WI38 (cell line): ENCODE results near the gene CTRB2.
"Not testable (repeated sequence)": the region's sequence is repeated elsewhere in the genome, so short reads cannot be mapped to it uniquely, and the experiment has no call there.

Experiments used
- H3K4me3 ChIP-seq: 2 replicates; pipeline ENCODE4 v1.5.1; 2011; ENCODE audit warnings: low read depth, mild to moderate bottlenecking, control low read depth, low read length
- CTCF ChIP-seq: IDR thresholded peaks from 2 replicates; pipeline ENCODE4 v1.5.1; 2012; ENCODE audit warnings: low read depth, mild to moderate bottlenecking, control low read depth, low read length

The CTRB2 gene

GRCh38 chr16:75222271-75222783 is 15.4 kb upstream of the CTRB2 start:
- TF ChIP-seq CTCF: no peak
- H3K4me3 ChIP-seq: no peak overlapping the region

- TF ChIP-seq CTCF: no peak
- H3K4me3 ChIP-seq: no peak overlapping the region
Observed at GRCh38 chr16:75219838-75220237, 12.9 kb upstream of the CTRB2 start.

- no peak overlapping the region for H3K4me3 ChIP-seq
- TF ChIP-seq CTCF: no peak
Observed at GRCh38 chr16:75219088-75219487, 12.1 kb upstream of the CTRB2 start.

GRCh38 chr16:75218256-75219076 is 11.5 kb upstream of the CTRB2 start, which contains the start of gene CTRB1:
Gene CTRB1 (plus strand): TSS chr16:75218988. CDS start chr16:75219008, 20 bp downstream.
- no peak for TF ChIP-seq CTCF
- no peak within 1 kb of the TSS for H3K4me3 ChIP-seq

GRCh38 chr16:75217389-75217851 is 10.5 kb upstream of the CTRB2 start:
- H3K4me3 ChIP-seq: no peak overlapping the region
- TF ChIP-seq CTCF: no peak

GRCh38 chr16:75216576-75216975 is 9.6 kb upstream of the CTRB2 start:
- H3K4me3 ChIP-seq: no peak overlapping the region
- TF ChIP-seq CTCF: no peak

GRCh38 chr16:75216127-75216526 is 9.2 kb upstream of the CTRB2 start:
- H3K4me3 ChIP-seq: no peak overlapping the region
- no peak for TF ChIP-seq CTCF

GRCh38 chr16:75211286-75211685 is 4.3 kb upstream of the CTRB2 start:
- not testable (repeated sequence) for H3K4me3 ChIP-seq
